Hematopoietic multipotent progenitor cell (in vitro differentiated cells): ENCODE measurements around the gene FRMPD1. TPM values are rescaled to one million over a fixed set of nuclear protein-coding genes. Genes with fewer than 3 reads are reported as not detected.
A peak's percentile ranks its signal among the peaks of the same experiment; 100 is the strongest.

Experiments used
- DNase-seq, 3 donors: peaks; one replicate each; pipeline ENCODE4 v3.0.0-alpha.2; 2011 to 2015; ENCODE audit warnings: low read depth in 2 of 3, low spot score in 2 of 3
- total RNA-seq: library from RNA; depleted of rRNA; stranded (reverse); fragments of >200 nt; gene quantifications from one replicate; pipeline ENCODE4 v1.2.3, GENCODE V29; 2012

The FRMPD1 gene
- total RNA-seq, 1 donor, result under 0.01 TPM

- peak in 2 of 3 donors; percentile 82 to 93 for DNase-seq
These were observed 28.1 kb downstream of the FRMPD1 start for GRCh38 chr9:37678789-37679273.

DNA sequence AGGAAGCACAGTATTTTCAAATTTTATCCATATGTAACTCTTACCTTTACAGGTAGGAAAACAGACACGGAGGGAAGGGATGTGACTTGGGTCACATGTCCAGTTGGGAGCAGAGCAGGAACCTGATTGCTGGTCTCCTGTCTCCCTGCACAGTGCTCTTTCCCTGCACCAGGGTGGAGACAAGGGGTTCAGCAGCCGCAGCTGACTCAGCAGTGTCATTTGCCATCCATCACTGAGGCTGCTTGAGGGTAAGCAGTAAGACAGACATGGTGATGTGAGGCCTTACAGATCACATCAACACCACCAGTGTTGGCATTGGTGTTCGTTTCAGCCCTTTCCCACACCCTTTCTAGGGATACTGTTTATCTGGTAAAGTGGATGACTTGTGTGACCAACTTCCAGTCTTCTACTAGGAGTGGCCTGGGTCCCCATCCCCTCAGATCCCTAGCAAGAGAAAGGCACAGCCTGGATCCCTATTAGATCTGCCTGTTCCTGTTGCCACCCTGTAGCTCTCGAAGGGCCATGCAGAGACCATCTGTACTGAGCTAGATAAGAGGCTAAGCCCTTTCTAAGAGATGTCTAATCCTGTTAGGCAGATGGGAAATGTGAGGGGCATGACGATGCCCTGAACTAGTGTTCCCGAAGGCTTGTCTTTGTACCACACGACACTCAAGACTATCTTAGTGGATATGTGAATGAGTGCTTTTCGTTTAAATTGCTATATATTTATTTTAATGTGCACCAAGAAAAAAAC, 29.1 kb downstream of the FRMPD1 start:
- peak in 2 of 3 donors; percentile 11 to 17 for DNase-seq

DNA sequence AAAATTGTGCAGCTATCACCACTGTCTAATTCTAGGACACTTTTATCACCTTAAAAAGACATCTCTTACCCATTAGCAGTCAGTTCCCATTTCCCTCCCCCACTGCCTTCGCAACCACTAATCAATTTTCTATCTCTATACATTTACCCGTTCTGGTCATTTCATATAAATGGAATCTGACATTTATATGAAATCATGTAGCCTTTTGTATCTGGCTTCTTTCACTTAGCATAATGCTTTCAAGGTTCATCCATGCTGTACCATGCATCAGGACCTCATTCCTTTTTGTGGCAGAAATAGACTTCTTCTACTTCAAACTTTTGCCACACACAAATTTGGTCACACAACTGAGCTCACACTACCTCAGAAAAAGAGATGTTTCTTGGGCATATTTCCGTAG, 32.2 kb downstream of the FRMPD1 start:
- DNase-seq, result no peak

DNA sequence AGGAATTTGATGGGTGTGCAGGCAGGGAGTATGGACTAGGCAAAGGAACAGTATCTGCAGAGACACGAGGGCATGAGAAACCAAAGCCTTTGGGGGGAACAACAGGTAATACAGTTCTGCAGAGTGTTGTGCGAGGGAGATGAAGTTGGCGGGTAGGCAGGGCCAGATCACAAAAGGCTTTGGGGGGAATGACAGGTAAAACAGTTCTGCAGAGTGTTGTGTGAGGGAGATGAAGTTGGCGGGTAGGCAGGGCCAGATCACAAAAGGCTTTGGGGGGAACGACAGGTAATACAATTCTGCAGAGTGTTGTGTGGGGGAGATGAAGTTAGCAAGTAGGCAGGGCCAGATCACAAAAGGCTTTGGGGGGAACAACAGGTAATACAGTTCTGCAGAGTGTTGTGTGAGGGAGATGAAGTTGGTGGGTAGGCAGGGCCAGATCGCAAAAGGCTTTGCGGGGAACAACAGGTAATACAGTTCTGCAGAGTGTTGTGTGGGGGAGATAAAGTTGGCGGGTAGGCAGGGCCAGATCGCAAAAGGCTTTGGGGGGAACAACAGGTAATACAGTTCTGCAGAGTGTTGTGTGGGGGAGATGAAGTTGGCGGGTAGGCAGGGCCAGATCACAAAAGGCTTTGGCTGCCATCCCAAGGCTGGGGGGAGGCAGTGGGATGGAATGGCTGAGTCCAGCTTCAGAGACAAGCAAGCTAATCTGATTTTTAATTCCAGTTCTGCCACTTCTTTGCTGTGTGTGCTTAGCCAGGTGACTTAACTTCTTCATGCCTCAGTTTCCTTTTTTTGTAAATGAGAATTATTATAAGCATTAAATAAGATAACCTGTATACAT, 33.0 kb downstream of the FRMPD1 start:
- DNase-seq, result no peak

DNA sequence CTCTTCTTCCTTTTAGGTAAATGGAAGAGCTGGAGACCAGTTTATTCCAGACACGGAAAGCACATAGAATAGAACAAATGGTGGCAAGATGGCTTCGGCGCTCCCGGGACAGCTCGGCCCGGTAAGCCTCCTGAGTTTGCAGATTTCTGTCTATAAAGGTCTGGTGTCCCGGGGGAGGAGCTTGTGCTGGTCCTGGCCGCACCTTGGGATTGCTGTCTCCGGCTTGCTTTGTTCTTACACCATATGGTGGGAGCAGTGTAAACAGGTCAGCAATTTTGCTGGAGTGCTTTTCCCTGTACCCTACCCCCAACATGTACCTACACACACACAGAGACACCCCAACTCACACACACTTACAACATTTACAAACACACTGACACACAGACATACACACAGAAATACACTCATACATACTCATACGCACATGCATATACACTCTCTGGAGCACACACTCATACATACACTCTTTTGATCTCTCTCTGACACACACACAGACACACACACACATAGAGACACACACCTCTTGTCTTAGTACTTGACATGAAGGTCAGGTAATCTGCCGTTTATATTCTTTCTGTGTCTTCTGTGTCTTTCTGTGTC, 42.0 kb downstream of the FRMPD1 start:
- DNase-seq, result no peak

DNA sequence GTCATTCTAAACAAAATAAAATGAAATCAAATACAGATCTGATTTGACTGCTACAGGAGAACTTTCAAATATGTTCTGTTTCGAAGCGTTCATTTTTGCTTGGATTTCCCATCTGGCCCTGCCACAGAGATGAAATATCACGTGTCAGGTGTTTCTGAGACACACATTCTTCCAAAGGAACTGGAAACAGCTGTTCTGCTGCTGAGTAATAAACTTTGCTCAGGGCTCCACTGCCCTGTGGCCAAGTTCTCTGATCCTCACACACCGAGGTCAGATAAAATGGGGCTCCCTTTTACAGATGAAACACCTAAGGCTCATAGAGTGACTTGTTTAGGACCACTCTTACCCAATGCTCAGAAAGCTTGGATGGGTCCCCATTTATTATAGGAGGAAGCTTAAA, 42.5 kb downstream of the FRMPD1 start:
- peak in 2 of 3 donors; percentile 41 to 65 for DNase-seq

DNA sequence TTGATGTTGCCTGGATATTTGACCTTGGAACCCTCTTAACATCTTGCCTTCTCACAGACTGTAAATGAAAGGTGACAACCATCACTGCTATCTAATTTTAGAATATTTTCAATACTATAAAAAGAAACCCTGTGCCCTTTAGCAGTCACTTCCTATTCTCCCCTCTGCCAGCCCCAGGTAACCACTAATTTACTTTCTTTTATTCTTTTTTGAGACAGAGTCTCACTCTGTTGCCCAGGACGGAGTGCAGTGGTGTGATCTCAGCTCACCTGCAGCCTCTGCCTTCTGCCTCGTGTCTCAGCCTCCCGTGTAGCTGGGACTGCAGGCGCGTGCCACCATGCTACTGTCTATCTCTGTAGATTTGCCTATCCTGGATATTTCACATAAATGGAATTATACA, 43.6 kb downstream of the FRMPD1 start:
- DNase-seq, result no peak

DNA sequence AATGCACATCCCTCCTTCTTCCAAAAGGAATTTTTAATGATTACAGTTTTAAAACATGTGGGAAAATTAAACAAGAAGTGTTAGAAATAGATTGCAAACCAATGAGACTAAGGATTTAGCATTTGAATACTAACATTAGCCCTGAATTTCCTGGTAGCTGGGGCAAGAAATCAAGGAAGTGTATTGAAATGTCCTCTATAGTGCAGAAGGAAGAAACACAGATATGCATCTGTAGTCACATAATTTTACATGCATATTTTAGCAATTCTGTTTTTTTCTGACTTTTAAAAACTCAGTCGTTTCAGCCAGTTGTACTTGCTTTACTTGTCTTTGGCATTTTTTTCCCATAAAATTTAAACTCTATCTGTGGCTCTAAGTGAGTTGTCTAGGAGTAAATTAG, 45.8 kb downstream of the FRMPD1 start:
- DNase-seq, result no peak

GRCh38 chr9:37700131-37700530, 49.4 kb downstream of the FRMPD1 start:
- DNase-seq, result no peak

DNA sequence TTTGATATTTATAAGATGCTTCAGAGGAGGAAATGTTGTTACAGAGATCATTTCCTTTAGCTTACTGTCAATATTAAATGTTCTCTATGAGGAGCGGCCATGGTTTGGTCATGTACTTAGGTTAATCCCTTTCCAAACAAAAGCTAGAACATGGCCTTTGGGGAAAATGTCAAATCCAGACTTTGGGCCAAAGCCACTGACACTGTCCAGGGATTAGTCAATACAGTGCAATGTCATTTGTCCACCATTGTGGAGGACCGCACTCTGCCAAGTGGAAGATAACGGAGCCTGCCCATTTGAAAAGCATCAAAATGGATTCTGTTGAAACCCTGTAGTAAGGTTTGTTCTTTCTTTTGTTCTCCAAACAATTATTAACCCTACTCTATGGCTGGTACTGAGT, 50.1 kb downstream of the FRMPD1 start:
- DNase-seq, result no peak

DNA sequence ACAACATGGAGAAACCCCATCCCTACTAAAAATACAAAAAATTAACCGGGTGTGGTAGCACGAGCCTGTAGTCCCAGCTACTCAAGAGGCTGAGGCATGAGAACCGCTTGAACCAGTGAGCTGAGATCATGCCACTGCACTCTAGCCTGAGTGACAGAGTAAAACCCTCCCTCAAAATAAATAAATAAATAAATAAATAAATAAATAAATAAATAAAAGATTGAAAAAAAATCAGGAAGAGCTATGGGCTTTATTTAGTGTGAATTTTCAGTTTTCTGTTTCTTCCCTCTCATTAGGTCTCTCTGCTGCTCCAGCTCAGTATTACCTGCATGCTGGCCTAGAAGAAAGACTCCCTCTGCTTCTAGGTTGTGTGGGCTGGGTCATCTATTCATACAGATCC, 55.0 kb downstream of the FRMPD1 start:
- DNase-seq, result no peak

DNA sequence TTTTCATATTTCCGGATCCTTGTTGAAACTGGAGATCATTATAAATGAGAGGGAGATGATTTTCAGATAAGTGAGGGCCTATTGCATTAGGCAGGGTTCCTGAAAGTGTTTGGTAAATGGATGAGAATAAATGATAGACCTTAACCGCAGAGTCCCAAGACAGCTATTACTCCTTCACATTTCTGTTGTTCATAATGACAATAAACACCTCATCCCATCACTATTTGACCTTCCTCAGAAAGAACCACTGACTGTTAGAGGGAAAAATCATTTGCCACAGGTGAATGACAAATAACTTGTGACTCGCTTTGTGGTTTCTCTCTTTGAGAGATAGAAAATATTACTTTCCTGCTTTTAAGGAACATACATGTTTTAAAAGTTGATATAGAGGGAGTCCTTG, 55.5 kb downstream of the FRMPD1 start:
- DNase-seq, result no peak

DNA sequence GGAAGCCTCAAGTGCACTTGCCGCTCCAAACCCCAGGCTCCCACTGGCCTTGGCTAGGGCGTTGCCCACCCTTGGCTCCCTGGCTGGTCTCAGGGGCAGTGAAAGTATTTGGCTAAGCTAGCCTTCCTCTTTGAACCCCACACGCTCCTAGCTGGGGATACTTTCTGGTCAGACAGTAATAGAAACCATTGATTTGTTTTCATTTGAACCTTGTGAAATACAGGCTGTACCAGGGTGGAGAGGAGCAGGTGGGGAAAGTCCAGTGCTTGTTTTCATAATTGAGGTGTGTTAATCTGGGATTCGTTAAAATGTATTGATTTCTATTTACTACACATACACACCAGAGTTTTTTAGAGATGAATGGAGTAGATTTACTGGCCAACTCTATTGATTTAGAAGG, 57.0 kb downstream of the FRMPD1 start:
- DNase-seq, result no peak

- peak in 2 of 3 donors; percentile 6 to 61 for DNase-seq
These were observed 59.3 kb downstream of the FRMPD1 start for GRCh38 chr9:37710046-37710445.

- DNase-seq, result no peak
These were observed 64.5 kb downstream of the FRMPD1 start for GRCh38 chr9:37715260-37715659.

DNA sequence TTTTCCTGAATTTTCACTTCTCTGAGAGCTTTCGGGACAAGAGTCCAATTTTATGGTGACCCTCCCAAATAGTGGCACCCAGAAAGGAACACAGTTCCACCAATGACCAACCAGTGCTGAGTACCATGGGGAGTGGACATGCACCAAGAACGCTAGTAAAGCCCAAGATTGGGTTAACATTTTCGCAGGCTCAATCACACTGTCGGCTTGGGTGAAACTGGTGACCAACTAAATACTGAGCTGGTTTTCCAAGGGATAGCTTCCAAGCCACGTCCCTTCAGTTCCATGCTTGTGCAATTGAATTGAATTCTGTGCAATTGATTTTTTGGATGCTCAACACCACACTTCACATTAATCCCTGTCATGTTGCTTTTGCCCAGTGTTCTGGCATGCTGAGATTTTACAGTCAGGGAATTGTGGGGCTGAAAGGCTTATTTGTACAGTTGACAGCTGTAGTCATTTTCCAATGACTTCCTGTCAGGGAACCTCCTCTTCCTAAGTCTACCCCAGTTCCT, 65.3 kb downstream of the FRMPD1 start:
- no peak for DNase-seq

DNA sequence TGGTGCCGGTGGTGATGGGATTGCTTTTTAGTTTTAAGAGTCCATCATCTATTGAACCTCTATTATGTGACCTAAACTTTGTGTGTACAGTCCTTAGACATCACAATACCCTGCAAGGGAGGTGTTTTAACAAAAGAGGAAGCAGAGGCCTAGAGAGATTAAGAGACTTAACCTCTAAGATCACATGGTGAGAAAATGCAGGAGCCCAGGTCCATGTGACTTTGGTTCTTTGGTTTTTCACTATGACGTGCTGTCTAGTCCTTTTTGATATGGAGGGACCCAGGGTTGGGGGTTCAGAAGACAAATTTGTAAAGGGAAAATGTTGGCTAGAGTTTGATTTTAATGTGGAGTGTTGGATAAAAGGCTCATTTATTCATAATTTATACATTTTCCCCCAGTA, 68.8 kb downstream of the FRMPD1 start:
- DNase-seq, result peak in 1 of 3 donors; percentile 41

DNA sequence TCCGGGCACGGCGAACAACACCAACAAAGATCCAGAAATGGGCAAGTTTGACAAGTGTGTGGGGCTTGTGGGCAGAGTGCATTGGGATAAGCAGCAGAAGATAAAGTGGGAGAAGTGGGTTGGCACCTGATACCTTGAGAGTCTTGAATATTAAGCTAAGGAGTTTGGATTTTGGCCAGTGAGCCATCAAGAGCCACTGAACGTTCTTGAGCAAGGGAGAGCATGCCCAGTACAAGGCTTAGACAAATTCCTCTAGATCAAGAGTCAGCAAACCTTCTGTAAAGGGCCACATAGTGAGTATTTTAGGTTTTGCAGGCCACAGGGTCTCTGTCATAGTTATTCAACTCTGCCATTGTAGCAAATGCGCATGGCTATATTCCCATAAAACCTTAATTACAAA, 76.3 kb downstream of the FRMPD1 start:
- no peak for DNase-seq

DNA sequence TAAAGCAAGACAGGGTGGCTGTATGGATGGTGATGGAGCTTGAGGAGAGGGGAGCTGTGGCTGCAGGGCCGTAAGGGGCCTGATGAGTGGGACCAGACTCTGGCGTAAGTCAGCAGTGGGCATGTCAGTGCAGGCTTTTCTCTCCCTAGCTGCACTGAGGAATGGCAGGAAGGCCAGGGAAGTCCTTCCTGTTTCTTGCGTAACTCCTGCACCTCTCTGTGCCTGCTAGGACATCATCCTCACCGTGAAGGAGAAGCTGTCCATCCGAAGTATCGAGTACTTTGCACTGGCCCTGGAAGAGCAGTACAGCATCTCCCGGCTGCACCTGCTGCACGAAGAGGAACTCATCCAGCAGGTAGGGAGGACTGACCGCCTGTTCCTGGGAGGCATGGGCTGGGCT, 78.7 kb downstream of the FRMPD1 start:
- no peak for DNase-seq

DNA sequence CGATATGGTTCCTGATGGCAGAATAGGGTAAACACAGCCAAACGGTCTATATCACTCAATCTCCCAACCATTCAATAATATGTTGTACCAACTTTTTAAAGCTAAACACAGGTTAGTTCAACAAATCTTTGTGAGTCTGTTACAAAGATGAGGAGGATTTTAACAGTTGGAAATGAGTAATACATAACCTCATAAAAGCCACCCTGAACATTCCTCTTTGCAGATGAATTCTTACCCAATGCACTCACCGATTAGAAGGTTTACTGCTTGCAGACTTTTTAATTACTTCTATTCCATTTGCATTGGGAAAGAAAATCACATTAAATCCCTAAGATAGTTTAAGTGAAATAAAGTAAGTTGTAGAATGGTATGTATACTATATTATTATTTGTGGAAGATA, 79.5 kb downstream of the FRMPD1 start:
- no peak for DNase-seq

- no peak for DNase-seq
These were observed 80.1 kb downstream of the FRMPD1 start for GRCh38 chr9:37730839-37731238.
